ENCODE results near the gene RPP25. TPM values are rescaled to one million over a fixed set of nuclear protein-coding genes. Genes with fewer than 3 reads are reported as not detected.

RPP25 gene
- total and polyA plus RNA-seq, 2 of the 13 experiments (the other 11 are each of a cell fraction or from before 2014, with no cell fraction given): 0.05 to 0.11 TPM

DNA sequence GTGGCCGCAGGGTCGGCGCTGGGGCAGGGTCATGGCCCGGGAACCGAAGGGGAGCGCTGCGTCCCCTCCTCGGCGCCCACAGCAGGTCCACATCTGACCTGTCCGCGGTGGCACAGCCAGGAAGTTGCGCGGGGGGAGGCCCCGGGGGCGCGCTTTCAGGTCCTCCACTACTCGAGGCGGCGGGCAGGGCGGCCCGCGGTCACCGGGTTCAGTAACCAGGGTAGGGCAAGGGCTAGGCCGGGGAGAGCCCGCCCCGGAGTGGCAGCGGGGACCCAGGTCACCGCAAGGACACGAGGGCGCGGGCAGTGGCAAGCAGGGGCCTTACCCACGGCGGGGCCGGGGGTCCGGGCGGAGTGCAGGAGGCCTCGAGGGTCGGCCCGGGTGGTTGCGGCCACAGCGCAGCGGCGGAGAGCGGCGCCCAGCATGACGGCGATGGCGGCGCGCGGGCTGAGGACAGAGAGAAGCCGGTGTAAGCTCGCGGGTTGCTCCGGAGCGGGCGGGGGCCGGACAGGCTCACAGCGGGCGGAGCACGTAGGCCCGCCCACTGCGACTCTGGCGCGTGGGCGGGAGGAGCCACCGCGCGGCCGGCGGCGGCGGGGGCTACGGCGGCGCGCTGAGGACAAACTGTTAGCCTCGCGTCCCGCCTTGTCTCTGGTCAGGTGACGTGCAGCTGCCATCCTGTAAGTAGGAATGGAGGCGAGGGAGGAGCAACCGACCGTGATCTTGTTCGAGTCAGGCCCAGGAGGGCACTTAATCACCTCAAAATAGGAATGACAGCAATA, 18.8 kb downstream of the RPP25 start, which contains the start of gene COX5A (continued):
- TF ChIP-seq, protein P1, sequence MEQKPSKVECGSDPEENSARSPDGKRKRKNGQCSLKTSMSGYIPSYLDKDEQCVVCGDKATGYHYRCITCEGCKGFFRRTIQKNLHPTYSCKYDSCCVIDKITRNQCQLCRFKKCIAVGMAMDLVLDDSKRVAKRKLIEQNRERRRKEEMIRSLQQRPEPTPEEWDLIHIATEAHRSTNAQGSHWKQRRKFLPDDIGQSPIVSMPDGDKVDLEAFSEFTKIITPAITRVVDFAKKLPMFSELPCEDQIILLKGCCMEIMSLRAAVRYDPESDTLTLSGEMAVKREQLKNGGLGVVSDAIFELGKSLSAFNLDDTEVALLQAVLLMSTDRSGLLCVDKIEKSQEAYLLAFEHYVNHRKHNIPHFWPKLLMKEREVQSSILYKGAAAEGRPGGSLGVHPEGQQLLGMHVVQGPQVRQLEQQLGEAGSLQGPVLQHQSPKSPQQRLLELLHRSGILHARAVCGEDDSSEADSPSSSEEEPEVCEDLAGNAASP (CRISPR knock-in tag; IDR thresholded peaks at IDR 0.05; ENCODE audit: borderline replicate concordance): no peak
- peak; percentile 80 for TF ChIP-seq HNRNPL (IDR thresholded peaks at IDR 0.05; ENCODE audit: low read depth, low read length)
- TF ChIP-seq PCBP1 (IDR thresholded peaks at IDR 0.05; ENCODE audit: borderline replicate concordance, low read depth, low read length): no peak
- peak; percentile 35; the same call in 1 of the 2 replicates for TF ChIP-seq SOX5 (CRISPR knock-in tag; IDR thresholded peaks at IDR 0.05; ENCODE audit: borderline replicate concordance)
- peak; percentile 81; the same call in 1 of the 2 replicates for TF ChIP-seq AHR (CRISPR knock-in tag; IDR thresholded peaks at IDR 0.05)
- TF ChIP-seq, protein P2, sequence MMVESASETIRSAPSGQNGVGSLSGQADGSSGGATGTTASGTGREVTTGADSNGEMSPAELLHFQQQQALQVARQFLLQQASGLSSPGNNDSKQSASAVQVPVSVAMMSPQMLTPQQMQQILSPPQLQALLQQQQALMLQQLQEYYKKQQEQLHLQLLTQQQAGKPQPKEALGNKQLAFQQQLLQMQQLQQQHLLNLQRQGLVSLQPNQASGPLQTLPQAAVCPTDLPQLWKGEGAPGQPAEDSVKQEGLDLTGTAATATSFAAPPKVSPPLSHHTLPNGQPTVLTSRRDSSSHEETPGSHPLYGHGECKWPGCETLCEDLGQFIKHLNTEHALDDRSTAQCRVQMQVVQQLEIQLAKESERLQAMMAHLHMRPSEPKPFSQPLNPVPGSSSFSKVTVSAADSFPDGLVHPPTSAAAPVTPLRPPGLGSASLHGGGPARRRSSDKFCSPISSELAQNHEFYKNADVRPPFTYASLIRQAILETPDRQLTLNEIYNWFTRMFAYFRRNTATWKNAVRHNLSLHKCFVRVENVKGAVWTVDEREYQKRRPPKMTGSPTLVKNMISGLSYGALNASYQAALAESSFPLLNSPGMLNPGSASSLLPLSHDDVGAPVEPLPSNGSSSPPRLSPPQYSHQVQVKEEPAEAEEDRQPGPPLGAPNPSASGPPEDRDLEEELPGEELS (CRISPR knock-in tag; IDR thresholded peaks at IDR 0.05): 0 out of 2 replicates have a peak, but pooled peaks have one; percentile 11
- peak; percentile 95 for TF ChIP-seq ZNF782 (CRISPR knock-in tag; IDR thresholded peaks at IDR 0.05; ENCODE audit: borderline replicate concordance)
- TF ChIP-seq SMARCE1 (IDR thresholded peaks at IDR 0.05; ENCODE audit: borderline replicate concordance): no peak
- TF ChIP-seq, protein P3, sequence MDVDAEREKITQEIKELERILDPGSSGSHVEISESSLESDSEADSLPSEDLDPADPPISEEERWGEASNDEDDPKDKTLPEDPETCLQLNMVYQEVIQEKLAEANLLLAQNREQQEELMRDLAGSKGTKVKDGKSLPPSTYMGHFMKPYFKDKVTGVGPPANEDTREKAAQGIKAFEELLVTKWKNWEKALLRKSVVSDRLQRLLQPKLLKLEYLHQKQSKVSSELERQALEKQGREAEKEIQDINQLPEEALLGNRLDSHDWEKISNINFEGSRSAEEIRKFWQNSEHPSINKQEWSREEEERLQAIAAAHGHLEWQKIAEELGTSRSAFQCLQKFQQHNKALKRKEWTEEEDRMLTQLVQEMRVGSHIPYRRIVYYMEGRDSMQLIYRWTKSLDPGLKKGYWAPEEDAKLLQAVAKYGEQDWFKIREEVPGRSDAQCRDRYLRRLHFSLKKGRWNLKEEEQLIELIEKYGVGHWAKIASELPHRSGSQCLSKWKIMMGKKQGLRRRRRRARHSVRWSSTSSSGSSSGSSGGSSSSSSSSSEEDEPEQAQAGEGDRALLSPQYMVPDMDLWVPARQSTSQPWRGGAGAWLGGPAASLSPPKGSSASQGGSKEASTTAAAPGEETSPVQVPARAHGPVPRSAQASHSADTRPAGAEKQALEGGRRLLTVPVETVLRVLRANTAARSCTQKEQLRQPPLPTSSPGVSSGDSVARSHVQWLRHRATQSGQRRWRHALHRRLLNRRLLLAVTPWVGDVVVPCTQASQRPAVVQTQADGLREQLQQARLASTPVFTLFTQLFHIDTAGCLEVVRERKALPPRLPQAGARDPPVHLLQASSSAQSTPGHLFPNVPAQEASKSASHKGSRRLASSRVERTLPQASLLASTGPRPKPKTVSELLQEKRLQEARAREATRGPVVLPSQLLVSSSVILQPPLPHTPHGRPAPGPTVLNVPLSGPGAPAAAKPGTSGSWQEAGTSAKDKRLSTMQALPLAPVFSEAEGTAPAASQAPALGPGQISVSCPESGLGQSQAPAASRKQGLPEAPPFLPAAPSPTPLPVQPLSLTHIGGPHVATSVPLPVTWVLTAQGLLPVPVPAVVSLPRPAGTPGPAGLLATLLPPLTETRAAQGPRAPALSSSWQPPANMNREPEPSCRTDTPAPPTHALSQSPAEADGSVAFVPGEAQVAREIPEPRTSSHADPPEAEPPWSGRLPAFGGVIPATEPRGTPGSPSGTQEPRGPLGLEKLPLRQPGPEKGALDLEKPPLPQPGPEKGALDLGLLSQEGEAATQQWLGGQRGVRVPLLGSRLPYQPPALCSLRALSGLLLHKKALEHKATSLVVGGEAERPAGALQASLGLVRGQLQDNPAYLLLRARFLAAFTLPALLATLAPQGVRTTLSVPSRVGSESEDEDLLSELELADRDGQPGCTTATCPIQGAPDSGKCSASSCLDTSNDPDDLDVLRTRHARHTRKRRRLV (CRISPR knock-in tag; IDR thresholded peaks at IDR 0.05): no peak
- TF ChIP-seq ZNF761 (CRISPR knock-in tag; conservative IDR thresholded peaks at IDR 0.05): peak; percentile 88; the same call in 1 of the 2 replicates
- TF ChIP-seq ZNF431 (CRISPR knock-in tag; IDR thresholded peaks at IDR 0.05; ENCODE audit: borderline replicate concordance, low read depth): peak; percentile 72; the same call in 1 of the 2 replicates
- TF ChIP-seq CEBPG (CRISPR knock-in tag; IDR thresholded peaks at IDR 0.05): no peak
- TF ChIP-seq RXRA (CRISPR knock-in tag; IDR thresholded peaks at IDR 0.05): peak; percentile 94
- TF ChIP-seq ZNF737 (CRISPR knock-in tag; IDR thresholded peaks at IDR 0.05; ENCODE audit: borderline replicate concordance): peak; percentile 53; the same call in 1 of the 2 replicates
- TF ChIP-seq, protein P4, sequence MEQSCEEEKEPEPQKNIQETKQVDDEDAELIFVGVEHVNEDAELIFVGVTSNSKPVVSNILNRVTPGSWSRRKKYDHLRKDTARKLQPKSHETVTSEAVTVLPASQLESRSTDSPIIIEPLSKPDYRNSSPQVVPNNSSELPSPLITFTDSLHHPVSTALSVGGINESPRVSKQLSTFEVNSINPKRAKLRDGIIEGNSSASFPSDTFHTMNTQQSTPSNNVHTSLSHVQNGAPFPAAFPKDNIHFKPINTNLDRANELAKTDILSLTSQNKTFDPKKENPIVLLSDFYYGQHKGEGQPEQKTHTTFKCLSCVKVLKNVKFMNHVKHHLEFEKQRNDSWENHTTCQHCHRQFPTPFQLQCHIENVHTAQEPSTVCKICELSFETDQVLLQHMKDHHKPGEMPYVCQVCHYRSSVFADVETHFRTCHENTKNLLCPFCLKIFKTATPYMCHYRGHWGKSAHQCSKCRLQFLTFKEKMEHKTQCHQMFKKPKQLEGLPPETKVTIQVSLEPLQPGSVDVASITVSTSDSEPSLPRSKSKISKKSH (CRISPR knock-in tag; IDR thresholded peaks at IDR 0.05; ENCODE audit: borderline replicate concordance): peak; percentile 85; the same call in 1 of the 2 replicates
- no peak for TF ChIP-seq RBAK (CRISPR knock-in tag; IDR thresholded peaks at IDR 0.05)

All from HepG2 (cell line).